ACC112 (cell line): ENCODE results near the gene NEB.

Experiments used
- H2AFZ ChIP-seq: fragments of 200-600 bp; sonication (generic); one replicate; pipeline ENCODE4 v1.6.0; 2017; ENCODE audit warnings: antibody characterized with exemption, low read length; ENCODE audit not compliant: unreplicated experiment
- H3K27ac ChIP-seq: fragments of 200-600 bp; sonication (generic); 2 replicates; pipeline ENCODE4 v1.5.1; 2014; ENCODE audit warnings: low read depth, mild to moderate bottlenecking, antibody characterized with exemption, low read length, moderate library complexity
- H3K27me3 ChIP-seq: fragments of 200-600 bp; sonication (generic); 2 replicates; pipeline ENCODE4 v1.6.1; 2014; ENCODE audit warnings: mild to moderate bottlenecking, antibody characterized with exemption, low read length, moderate library complexity, mixed read lengths; ENCODE audit not compliant: insufficient read depth
- H3K36me3 ChIP-seq: fragments of 200-600 bp; sonication (generic); 2 replicates; pipeline ENCODE4 v1.6.1; 2016; ENCODE audit warnings: mild to moderate bottlenecking, antibody characterized with exemption, low read length, moderate library complexity, mixed read lengths; ENCODE audit not compliant: insufficient read depth
- H3K4me1 ChIP-seq: fragments of 200-600 bp; sonication (generic); one replicate; pipeline ENCODE4 v1.6.1; 2016; ENCODE audit warnings: low read length, mixed read lengths; ENCODE audit not compliant: insufficient read depth, unreplicated experiment, control insufficient read depth
- H3K4me3 ChIP-seq: fragments of 200-600 bp; sonication (generic); 2 replicates; pipeline ENCODE4 v1.5.1; 2014; ENCODE audit warnings: mild to moderate bottlenecking, low read depth, low read length
- H3K79me2 ChIP-seq: fragments of 200-600 bp; sonication (generic); one replicate; pipeline ENCODE4 v1.6.0; 2016; ENCODE audit warnings: low read length; ENCODE audit not compliant: control insufficient read depth, unreplicated experiment, insufficient read depth

The NEB gene

DNA sequence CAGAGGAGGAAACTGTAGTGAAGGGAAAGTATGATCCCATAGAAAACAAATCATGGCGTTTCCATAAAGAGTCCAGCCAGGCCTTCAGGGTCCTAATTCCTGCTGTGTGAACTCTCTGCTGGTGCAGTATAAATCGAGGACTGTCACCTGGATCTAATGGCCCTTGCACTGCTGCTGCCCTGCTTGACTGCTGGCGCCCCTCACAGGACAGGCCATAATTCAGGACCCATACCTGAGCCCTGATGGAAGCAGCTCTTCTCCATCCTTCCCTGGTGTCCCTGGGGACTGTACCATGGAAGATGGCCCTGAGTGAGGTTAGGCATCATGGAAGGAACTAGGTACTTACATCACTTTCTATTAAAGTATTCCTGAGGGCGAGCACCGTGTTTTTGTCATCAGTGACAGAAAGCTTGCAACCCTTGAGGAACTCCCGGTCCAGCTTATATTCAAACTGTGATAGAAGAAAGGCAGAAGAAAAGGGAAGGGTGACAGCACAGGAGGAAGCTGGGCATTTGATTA is 207.6 kb downstream of the NEB start:
- Histone ChIP-seq H3K27ac (no peak overlapping the region), H3K4me1 (no peaks in the 10 kb centered on the region), H3K27me3 (no peaks in the 10 kb centered on the region), H3K4me3 (no peak overlapping the region), H3K79me2 (no peaks in the 10 kb centered on the region), H3K36me3 (no peaks in the 10 kb centered on the region), H2AFZ (no peak overlapping the region)

DNA sequence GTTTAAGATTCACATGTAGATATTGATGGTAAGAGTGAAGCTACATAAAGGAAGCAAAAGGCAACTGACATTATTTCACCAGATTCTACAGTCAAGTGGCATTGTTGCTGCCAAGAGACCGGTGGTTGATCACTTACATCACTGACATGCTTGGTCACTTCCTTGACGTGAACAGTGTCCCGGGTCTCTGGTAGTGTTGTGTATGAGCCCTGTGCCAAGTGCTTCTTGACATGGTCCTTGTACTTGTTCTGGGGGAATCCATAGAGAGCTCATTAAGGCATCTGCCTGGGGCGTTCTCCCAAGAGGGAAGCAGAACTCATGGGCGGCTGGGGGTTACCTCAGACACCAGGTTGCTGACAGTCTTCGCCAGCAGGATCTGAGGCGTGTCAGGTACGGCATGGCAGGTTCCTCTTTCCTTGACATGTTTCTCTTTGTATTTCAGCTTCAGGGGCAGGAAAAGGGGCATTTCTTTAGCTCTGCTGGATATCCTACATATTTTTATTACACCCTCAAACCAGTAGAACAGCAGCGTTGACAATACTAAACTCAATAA is 208.4 kb downstream of the NEB start:
- Histone ChIP-seq H3K79me2 (no peaks in the 10 kb centered on the region), H3K36me3 (no peaks in the 10 kb centered on the region), H3K27me3 (no peaks in the 10 kb centered on the region), H2AFZ (no peak overlapping the region), H3K27ac (no peak overlapping the region), H3K4me1 (no peaks in the 10 kb centered on the region), H3K4me3 (no peak overlapping the region)

DNA sequence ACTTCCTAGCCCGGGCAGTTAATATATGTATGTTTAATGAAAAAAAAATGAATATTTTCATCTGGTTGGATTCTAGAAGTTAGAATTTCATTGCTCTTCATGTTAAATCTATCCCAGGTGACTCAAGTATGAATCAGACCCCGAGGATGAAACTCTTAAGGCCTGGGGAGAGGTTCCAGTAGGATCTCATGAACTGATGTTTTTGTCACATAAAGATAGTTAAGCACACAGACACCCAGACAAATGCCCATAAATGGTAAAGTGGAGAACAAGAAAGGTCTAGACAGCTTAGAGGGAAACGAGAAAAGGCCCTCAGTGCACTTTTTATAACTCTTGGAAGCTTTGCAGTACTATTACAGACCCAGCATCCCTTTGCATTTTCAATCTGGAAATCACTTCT is 210.4 kb downstream of the NEB start:
- Histone ChIP-seq H3K4me1 (no peaks in the 10 kb centered on the region), H3K4me3 (no peak overlapping the region), H3K79me2 (no peaks in the 10 kb centered on the region), H3K27ac (no peak overlapping the region), H3K36me3 (no peaks in the 10 kb centered on the region), H2AFZ (no peak overlapping the region), H3K27me3 (no peaks in the 10 kb centered on the region)

DNA sequence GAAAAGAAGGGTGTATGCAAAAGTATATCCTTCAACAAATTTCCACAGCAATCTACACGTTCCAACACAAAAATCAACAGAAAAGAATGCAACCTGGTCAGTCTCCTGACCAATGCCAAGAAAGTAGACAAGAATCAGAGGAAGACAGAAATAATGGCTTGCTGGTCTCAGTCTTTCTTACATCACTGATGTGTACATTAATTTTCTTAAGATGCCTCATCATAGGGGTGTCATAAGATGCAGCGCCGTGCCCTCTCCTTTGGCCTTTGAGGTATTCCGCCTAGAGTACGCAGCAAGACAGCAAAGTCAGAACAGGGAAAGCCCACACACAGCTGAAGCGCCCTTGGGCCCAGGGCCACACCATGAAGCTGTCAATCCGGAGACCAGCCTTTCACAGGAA is 211.7 kb downstream of the NEB start:
- no peaks in the 10 kb centered on the region for H3K79me2 ChIP-seq
- no peak overlapping the region for H3K27ac ChIP-seq
- no peak overlapping the region for H3K4me3 ChIP-seq
- no peaks in the 10 kb centered on the region for H3K36me3 ChIP-seq
- no peaks in the 10 kb centered on the region for H3K4me1 ChIP-seq
- H2AFZ ChIP-seq, result no peak overlapping the region
- H3K27me3 ChIP-seq, result no peaks in the 10 kb centered on the region

DNA sequence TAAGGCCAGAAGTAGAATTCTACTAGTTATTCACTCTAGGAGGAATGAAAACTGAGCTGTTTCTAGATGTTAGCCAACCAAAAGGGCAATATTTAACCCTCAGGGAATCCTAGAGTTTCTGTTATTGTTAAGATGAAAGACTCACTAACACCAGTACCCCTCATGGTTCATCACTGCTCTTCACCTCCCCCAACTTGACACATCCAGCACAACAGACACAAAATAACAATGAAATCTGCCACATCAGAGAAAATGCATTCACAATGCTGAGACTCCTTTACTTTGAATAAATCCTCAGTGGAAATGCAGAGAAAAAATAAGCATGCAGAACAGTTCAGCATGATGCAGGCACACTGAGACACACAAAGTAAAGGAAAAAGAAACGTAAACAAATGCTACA is 213.3 kb downstream of the NEB start:
- Histone ChIP-seq H3K4me1 (no peaks in the 10 kb centered on the region), H3K79me2 (no peaks in the 10 kb centered on the region), H3K4me3 (no peak overlapping the region), H2AFZ (no peak overlapping the region), H3K36me3 (no peaks in the 10 kb centered on the region), H3K27ac (no peak overlapping the region), H3K27me3 (no peaks in the 10 kb centered on the region)

DNA sequence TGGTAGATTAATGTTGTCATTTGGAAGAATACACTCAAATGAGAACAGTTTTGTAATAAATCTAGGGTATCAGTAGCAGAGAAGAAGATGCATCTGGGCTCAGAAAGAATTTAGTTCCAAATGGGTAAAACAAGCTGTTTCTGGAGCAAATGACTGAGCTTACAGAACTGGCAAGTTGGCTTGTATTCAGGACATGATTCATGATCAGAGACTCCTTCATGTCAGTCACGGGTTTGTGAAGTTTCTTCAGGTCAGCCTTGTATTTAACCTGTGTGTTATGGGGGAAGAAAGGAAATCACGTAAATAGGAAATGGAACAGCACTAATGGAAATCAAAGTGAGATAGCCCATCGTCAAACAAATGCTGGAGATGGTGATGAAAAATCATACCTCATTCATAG is 215.5 kb downstream of the NEB start:
- Histone ChIP-seq H2AFZ (no peak overlapping the region), H3K4me3 (no peak overlapping the region), H3K36me3 (no peaks in the 10 kb centered on the region), H3K4me1 (no peaks in the 10 kb centered on the region), H3K27me3 (no peaks in the 10 kb centered on the region), H3K79me2 (no peaks in the 10 kb centered on the region), H3K27ac (no peak overlapping the region)

DNA sequence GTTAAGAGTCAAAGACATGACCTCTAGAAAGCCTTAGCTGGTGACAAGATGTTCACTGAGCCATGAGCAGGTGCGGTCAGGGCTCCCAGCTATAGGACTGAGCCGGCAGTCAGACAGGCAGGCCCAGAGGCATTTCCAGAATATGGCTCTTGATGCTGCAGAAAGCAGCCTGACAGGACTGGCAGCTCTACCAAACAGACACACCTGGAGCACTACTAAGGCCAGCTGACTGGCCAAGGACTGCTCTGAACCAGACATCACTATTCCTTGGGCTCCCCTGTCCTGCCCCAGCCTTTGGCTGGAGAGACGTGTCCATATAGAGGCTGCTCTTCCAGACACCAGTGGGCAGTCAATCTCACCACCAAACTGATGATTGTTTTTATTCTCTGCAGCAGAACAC is 225.8 kb downstream of the NEB start:
- Histone ChIP-seq H3K4me1 (no peaks in the 10 kb centered on the region), H3K27me3 (no peaks in the 10 kb centered on the region), H2AFZ (no peak overlapping the region), H3K27ac (no peak overlapping the region), H3K36me3 (no peaks in the 10 kb centered on the region), H3K79me2 (no peaks in the 10 kb centered on the region), H3K4me3 (no peak overlapping the region)

DNA sequence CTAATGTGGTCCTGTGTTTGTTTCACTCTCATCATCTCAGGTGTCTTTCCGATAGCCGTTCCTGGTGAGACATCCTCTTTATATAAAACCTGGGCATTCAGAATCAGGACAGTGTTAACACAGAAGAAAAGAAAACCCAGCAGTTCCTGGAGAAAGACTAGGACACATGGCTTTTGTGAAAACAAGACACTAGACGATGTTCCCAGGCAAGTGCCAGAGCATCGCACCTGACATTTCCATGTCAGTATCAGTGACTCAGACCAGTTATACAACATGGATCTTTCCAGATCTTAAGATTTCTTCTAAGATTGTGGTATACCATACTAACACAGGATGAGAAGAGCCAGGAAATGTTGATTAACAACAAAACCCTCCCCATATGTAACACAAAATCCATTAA is 228.1 kb downstream of the NEB start:
- Histone ChIP-seq H3K79me2 (no peaks in the 10 kb centered on the region), H3K4me1 (no peaks in the 10 kb centered on the region), H3K36me3 (no peaks in the 10 kb centered on the region), H3K27me3 (no peaks in the 10 kb centered on the region), H3K4me3 (no peak overlapping the region), H3K27ac (no peak overlapping the region), H2AFZ (no peak overlapping the region)

DNA sequence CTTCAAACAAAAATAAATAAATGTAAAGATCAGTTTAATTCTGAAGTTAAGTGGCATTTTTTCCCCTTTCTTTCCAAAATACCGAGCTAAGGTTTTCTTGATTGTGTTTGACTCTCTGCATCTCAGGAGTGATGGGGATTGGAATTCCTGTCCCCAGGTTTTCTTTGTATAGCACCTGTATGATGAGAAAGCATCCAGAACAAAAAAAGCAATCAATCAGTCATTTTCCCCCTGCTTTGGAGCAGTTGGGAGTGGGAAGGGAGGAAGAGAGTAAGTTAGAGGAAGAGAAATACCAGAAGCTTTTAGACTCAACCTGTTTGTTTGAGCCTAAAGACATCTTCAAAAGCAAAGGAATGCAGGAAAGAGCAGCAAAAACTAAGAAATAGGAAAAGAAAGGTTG is 236.1 kb downstream of the NEB start:
- H3K27me3 ChIP-seq, result no peaks in the 10 kb centered on the region
- H3K4me3 ChIP-seq, result no peak overlapping the region
- H3K79me2 ChIP-seq, result no peaks in the 10 kb centered on the region
- no peaks in the 10 kb centered on the region for H3K36me3 ChIP-seq
- no peak overlapping the region for H2AFZ ChIP-seq
- no peaks in the 10 kb centered on the region for H3K4me1 ChIP-seq
- no peak overlapping the region for H3K27ac ChIP-seq

DNA sequence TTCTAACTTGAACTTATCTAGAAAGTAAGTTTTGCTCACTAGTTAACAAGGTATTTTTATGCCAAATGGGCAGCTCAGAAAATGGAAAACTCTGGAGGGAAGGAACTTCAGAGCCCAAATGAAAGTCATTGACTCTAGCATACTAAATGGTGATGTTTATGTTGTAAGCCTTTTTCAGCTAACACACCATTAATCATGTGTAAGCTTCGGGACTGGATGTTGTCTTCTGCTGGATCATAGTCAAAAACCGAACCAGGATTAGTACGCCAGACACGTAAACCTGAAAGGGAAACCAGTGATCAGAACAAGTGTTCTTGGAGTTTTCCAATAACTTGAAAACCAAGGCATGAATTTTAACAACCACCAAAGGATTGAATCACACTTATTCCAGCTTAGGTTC is 242.8 kb downstream of the NEB start:
- Histone ChIP-seq H3K4me3 (no peak overlapping the region), H3K79me2 (no peaks in the 10 kb centered on the region), H3K36me3 (no peaks in the 10 kb centered on the region), H2AFZ (no peak overlapping the region), H3K27me3 (no peaks in the 10 kb centered on the region), H3K4me1 (no peaks in the 10 kb centered on the region), H3K27ac (no peak overlapping the region)

DNA sequence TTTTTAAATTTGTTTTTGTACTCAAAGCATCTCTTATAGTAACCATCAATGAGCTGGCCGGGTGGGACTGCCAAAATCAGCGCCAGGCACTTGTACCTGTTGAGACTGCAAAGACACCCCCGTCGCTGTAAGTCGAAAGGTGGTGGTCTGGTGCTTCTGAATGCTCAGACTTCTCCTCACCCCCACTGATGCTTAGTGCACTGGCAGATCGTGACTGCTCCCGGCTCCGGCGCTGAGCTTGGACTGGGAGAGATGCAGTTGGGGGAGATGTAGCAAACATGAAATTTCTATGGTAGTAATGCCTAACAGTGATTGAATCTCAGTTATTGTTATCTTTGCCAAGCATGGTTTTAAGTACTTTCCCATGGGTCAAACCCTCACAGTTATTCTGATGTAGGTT is 244.0 kb downstream of the NEB start:
- Histone ChIP-seq H3K79me2 (no peaks in the 10 kb centered on the region), H3K4me1 (no peaks in the 10 kb centered on the region), H3K36me3 (no peaks in the 10 kb centered on the region), H3K4me3 (no peak overlapping the region), H3K27ac (no peak overlapping the region), H2AFZ (no peak overlapping the region), H3K27me3 (no peaks in the 10 kb centered on the region)
